Common myeloid progenitor, CD34-positive (primary cell): ENCODE results near the gene SNPH.

ENCODE experiments used
- CTCF ChIA-PET: fragments of 350-600 bp; sonication (Branson Sonifier 250); formaldehyde crosslinking; loops from one replicate; lab custom pipeline; 2021; ENCODE audit warnings: antibody characterized with exemption; lab: Charles Lee
- POLR2A ChIA-PET: fragments of 350-600 bp; sonication (Branson Sonifier 250); formaldehyde crosslinking; loops from one replicate; lab custom pipeline; 2021; ENCODE audit warnings: antibody characterized with exemption; lab: Charles Lee
- DNase-seq, 3 donors: peaks; one replicate each; pipeline versions ENCODE4 v3.0.0 to v3.0.0-alpha.2; 2013
- H3K27ac ChIP-seq, 2 experiments: 1 replicate in 1 of 2; 2 replicates in 1 of 2; pipeline ENCODE4 v1.7.0; 2013; ENCODE audit warnings: inconsistent platforms in 2 of 2, low read length in 2 of 2, mild to moderate bottlenecking in 2 of 2, low read depth in 1 of 2, moderate library complexity in 1 of 2; ENCODE audit not compliant: severe bottlenecking in 2 of 2, insufficient read depth in 1 of 2, poor library complexity in 1 of 2
- H3K27me3 ChIP-seq, 5 experiments: replicated peaks in 2 of 5; 1 replicate in 3 of 5; 2 replicates in 2 of 5; pipeline versions ENCODE4 v1.6.1 to v1.7.0; 2013; ENCODE audit warnings: low read length in 4 of 5, mild to moderate bottlenecking in 2 of 5, moderate library complexity in 2 of 5, inconsistent platforms in 1 of 5; ENCODE audit not compliant: insufficient read depth in 5 of 5, control insufficient read depth in 4 of 5
- H3K36me3 ChIP-seq, 4 experiments: 1 replicate in 2 of 4; 2 replicates in 2 of 4; pipeline versions ENCODE4 v1.6.1 to v1.7.0; 2013; ENCODE audit warnings: low read length in 3 of 4, control low read depth in 1 of 4, mild to moderate bottlenecking in 1 of 4; ENCODE audit not compliant: control insufficient read depth in 4 of 4, insufficient read depth in 4 of 4
- H3K4me1 ChIP-seq, 4 experiments: 1 replicate in 3 of 4; 2 replicates in 1 of 4; pipeline versions ENCODE4 v1.6.1 to v1.7.1; 2013; ENCODE audit warnings: low read length in 3 of 4, mild to moderate bottlenecking in 3 of 4, control low read depth in 1 of 4, inconsistent platforms in 1 of 4, moderate library complexity in 1 of 4; ENCODE audit not compliant: control insufficient read depth in 4 of 4, insufficient read depth in 4 of 4; ENCODE audit errors: control extremely low read depth in 1 of 4
- H3K4me3 ChIP-seq, 7 experiments: 1 replicate in 4 of 7; 2 replicates in 3 of 7; pipeline versions ENCODE4 v1.5.1 to v1.7.0; 2013; ENCODE audit warnings: mild to moderate bottlenecking in 7 of 7, low read length in 6 of 7, moderate library complexity in 6 of 7, inconsistent platforms in 2 of 7, low read depth in 2 of 7, control low read depth in 1 of 7; ENCODE audit not compliant: insufficient read depth in 4 of 7, control insufficient read depth in 1 of 7; ENCODE audit errors: extremely low read depth in 1 of 7
- H3K9me3 ChIP-seq, 5 experiments: 1 replicate in 4 of 5; 2 replicates in 1 of 5; pipeline versions ENCODE4 v1.6.1 to v1.7.1; 2013; ENCODE audit warnings: low read length in 4 of 5, mild to moderate bottlenecking in 2 of 5, inconsistent platforms in 1 of 5, low read depth in 1 of 5, moderate library complexity in 1 of 5; ENCODE audit not compliant: control insufficient read depth in 4 of 5, insufficient read depth in 2 of 5; ENCODE audit errors: control extremely low read depth in 1 of 5
- WGBS: methylation state at CpG from one replicate; pipeline ENCODE4 v1.1.5; 2013; ENCODE audit not compliant: insufficient coverage; 5-methylcytosine and 5-hydroxymethylcytosine counted together

SNPH gene

GRCh38 chr20:1269850-1270249, 3.8 kb downstream of the SNPH start:
- Histone ChIP-seq H3K36me3 (no peaks in the 10 kb centered on the region), H3K9me3 (no peaks in the 10 kb centered on the region), H3K27ac (no peak overlapping the region), H3K4me3 (no peak overlapping the region), H3K4me1 (peaks cover 0 to 26% (median 21%) of the 10 kb centered on the region in 4 experiments), H3K27me3 (peaks cover 0 to 23% (median 3%) of the 10 kb centered on the region in 5 experiments)
- ChIA-PET CTCF (no interaction called here), POLR2A (no interaction called here)
- 95% methylated on average over 2 of the region's 3 CpGs for whole genome bisulfite sequencing
- DNase-seq, result no peak

GRCh38 chr20:1272368-1273100, 6.4 kb downstream of the SNPH start:
- WGBS, result 31% methylated on average over 6 of the region's 6 CpGs
- H3K9me3 ChIP-seq, result no peaks in the 10 kb centered on the region
- H3K27ac ChIP-seq, result no peak overlapping the region
- DNase-seq, result peak; percentile 31 to 81 (median 76)
- ChIA-PET POLR2A (no interaction called here), CTCF (interaction anchor here (0.7 to 1.4 kb wide), 2 partner anchors 11 to 26 kb away, joined by 3 to 5 read pairs; no protein-coding TSS in a partner anchor)
- no peaks in the 10 kb centered on the region for H3K36me3 ChIP-seq
- peaks cover 0 to 6% (median 2%) of the 10 kb centered on the region in 5 experiments for H3K27me3 ChIP-seq
- H3K4me3 ChIP-seq, result no peak overlapping the region
- H3K4me1 ChIP-seq, result peaks cover 0 to 14% (median 11%) of the 10 kb centered on the region in 4 experiments

- CTCF ChIA-PET, result interaction anchor here (1.5 kb wide), 1 partner anchor 9 kb away, joined by 5 read pairs; no protein-coding TSS in a partner anchor
- POLR2A ChIA-PET, result no interaction called here
Observed at GRCh38 chr20:1273366-1273765, 7.3 kb downstream of the SNPH start.

GRCh38 chr20:1274485-1275311, 8.6 kb downstream of the SNPH start:
- Histone ChIP-seq H3K4me3 (no peak overlapping the region), H3K27ac (no peak overlapping the region), H3K27me3 (no peaks in the 10 kb centered on the region), H3K36me3 (no peaks in the 10 kb centered on the region), H3K4me1 (peaks cover 0 to 14% (median 11%) of the 10 kb centered on the region in 4 experiments), H3K9me3 (no peaks in the 10 kb centered on the region)
- ChIA-PET CTCF (interaction anchor here (0.6 to 1.5 kb wide), 4 partner anchors 10 to 63 kb away, joined by 3 to 5 read pairs (median 4); no protein-coding TSS in a partner anchor), POLR2A (no interaction called here)
- no peak for DNase-seq
- 95% methylated on average over 13 of the region's 14 CpGs for WGBS

More at GRCh38 chr20:1273366-1273765, 7.3 kb downstream of the SNPH start:
- DNase-seq, result no peak
- peaks cover 0 to 14% (median 11%) of the 10 kb centered on the region in 4 experiments for H3K4me1 ChIP-seq
- no peaks in the 10 kb centered on the region for H3K9me3 ChIP-seq
- H3K36me3 ChIP-seq, result no peaks in the 10 kb centered on the region
- WGBS, result 90% methylated on average over 1 of the region's 2 CpGs
- no peak overlapping the region for H3K27ac ChIP-seq
- H3K27me3 ChIP-seq, result no peaks in the 10 kb centered on the region
- H3K4me3 ChIP-seq, result no peak overlapping the region

GRCh38 chr20:1275919-1276318, 9.8 kb downstream of the SNPH start:
- H3K9me3 ChIP-seq, result no peaks in the 10 kb centered on the region
- CTCF ChIA-PET, result no interaction called here
- no peak overlapping the region for H3K27ac ChIP-seq
- DNase-seq, result no peak
- POLR2A ChIA-PET, result no interaction called here
- no peak overlapping the region for H3K4me3 ChIP-seq
- no peaks in the 10 kb centered on the region for H3K27me3 ChIP-seq
- no CpG with 5 or more reads among the region's 2 CpGs for WGBS
- H3K4me1 ChIP-seq, result peaks cover 0 to 14% (median 11%) of the 10 kb centered on the region in 4 experiments
- H3K36me3 ChIP-seq, result no peaks in the 10 kb centered on the region

- Histone ChIP-seq H3K36me3 (no peaks in the 10 kb centered on the region), H3K9me3 (no peaks in the 10 kb centered on the region), H3K4me1 (peaks cover 0 to 11% (median 6%) of the 10 kb centered on the region in 4 experiments), H3K27me3 (no peaks in the 10 kb centered on the region), H3K4me3 (no peak overlapping the region), H3K27ac (no peak overlapping the region)
- CTCF ChIA-PET, result no interaction called here
- 97% methylated on average over 4 of the region's 8 CpGs for WGBS
- POLR2A ChIA-PET, result no interaction called here
- DNase-seq, result no peak
Observed at GRCh38 chr20:1277529-1278322, 11.6 kb downstream of the SNPH start.
